OCI-LY1 (cell line): ENCODE results near the gene EDN3.

Experiments used
- H2AFZ ChIP-seq: fragments of 200-600 bp; sonication (generic), shearing (Covaris generic); 2 replicates; pipeline ENCODE4 v1.6.0; 2014; ENCODE audit warnings: antibody characterized with exemption, mild to moderate bottlenecking, low read length
- H3F3A ChIP-seq: fragments of 200-600 bp; sonication (generic), shearing (Covaris generic); 2 replicates; pipeline ENCODE4 v1.6.0; 2014; ENCODE audit warnings: mild to moderate bottlenecking, antibody characterized with exemption, low read length, moderate library complexity; ENCODE audit not compliant: insufficient read depth
- H3K27ac ChIP-seq: fragments of 200-600 bp; sonication (generic); 2 replicates; pipeline ENCODE4 v1.5.1; 2014; ENCODE audit warnings: low read length, mixed run types, mild to moderate bottlenecking, low read depth; ENCODE audit not compliant: poor library complexity, severe bottlenecking
- H3K27me3 ChIP-seq: fragments of 200-600 bp; sonication (generic); 2 replicates; pipeline ENCODE4 v1.6.0; 2014; ENCODE audit warnings: antibody characterized with exemption, mild to moderate bottlenecking, low read length, moderate library complexity; ENCODE audit not compliant: insufficient read depth
- H3K36me3 ChIP-seq: fragments of 200-600 bp; sonication (generic); 2 replicates; pipeline ENCODE4 v1.6.1; 2014; ENCODE audit warnings: mild to moderate bottlenecking, antibody characterized with exemption, low read length, moderate library complexity, mixed read lengths; ENCODE audit not compliant: insufficient read depth
- H3K4me1 ChIP-seq: fragments of 200-600 bp; sonication (generic); 2 replicates; pipeline ENCODE4 v1.5.1; 2014; ENCODE audit warnings: mild to moderate bottlenecking, low read length, moderate library complexity; ENCODE audit not compliant: insufficient read depth, severe bottlenecking
- H3K4me2 ChIP-seq: fragments of 200-600 bp; sonication (generic), shearing (Covaris generic); 2 replicates; pipeline ENCODE4 v1.6.1; 2014; ENCODE audit warnings: low read length
- H3K4me3 ChIP-seq: fragments of 200-600 bp; sonication (generic); 2 replicates; pipeline ENCODE4 v1.5.1; 2014; ENCODE audit warnings: low read length, low read depth, mild to moderate bottlenecking, mixed read lengths; ENCODE audit not compliant: poor library complexity, severe bottlenecking
- H3K79me2 ChIP-seq: fragments of 200-600 bp; shearing (Covaris generic); 2 replicates; pipeline ENCODE4 v1.6.1; 2016; ENCODE audit warnings: mixed run types, low read length, mixed read lengths; ENCODE audit not compliant: insufficient read depth
- H3K9ac ChIP-seq: fragments of 200-600 bp; sonication (generic), shearing (Covaris generic); 2 replicates; pipeline ENCODE4 v1.6.1; 2014; ENCODE audit warnings: mild to moderate bottlenecking, low read length, mixed read lengths
- H3K9me2 ChIP-seq: fragments of 200-600 bp; sonication (generic), shearing (Covaris generic); 2 replicates; pipeline ENCODE4 v1.6.1; 2014; ENCODE audit warnings: low read depth, mild to moderate bottlenecking, low read length, mixed read lengths
- H3K9me3 ChIP-seq: fragments of 200-600 bp; shearing (Covaris generic); 2 replicates; pipeline ENCODE4 v1.6.1; 2014; ENCODE audit warnings: low read length, mixed read lengths
- H4K20me1 ChIP-seq: fragments of 200-600 bp; sonication (generic), shearing (Covaris generic); 2 replicates; pipeline ENCODE4 v1.6.0; 2016; ENCODE audit warnings: mild to moderate bottlenecking, low read length; ENCODE audit not compliant: insufficient read depth
- CTCF ChIP-seq: fragments of 200-600 bp; sonication (generic), shearing (Covaris generic); IDR thresholded peaks from 2 replicates; pipeline ENCODE4 v1.5.1; 2017; ENCODE audit warnings: mild to moderate bottlenecking, antibody characterized with exemption, low read length, moderate library complexity, mixed read lengths
- EZH2 ChIP-seq: fragments of 200-600 bp; sonication (generic), shearing (Covaris generic); IDR thresholded peaks from 2 replicates; pipeline ENCODE4 v1.8.0; 2017; ENCODE audit warnings: borderline replicate concordance, mixed run types, mild to moderate bottlenecking, antibody characterized with exemption, low read length, moderate library complexity, mixed read lengths

Gene EDN3

GRCh38 chr20:59284470-59284869 lies 15.9 kb upstream of the EDN3 start:
- H3K9ac ChIP-seq: no peak overlapping the region
- TF ChIP-seq EZH2 (no peak), CTCF (no peak)
- no peak overlapping the region for H3K4me2 ChIP-seq
- H3K9me3 ChIP-seq: no peaks in the 10 kb centered on the region
- no peaks in the 10 kb centered on the region for H3F3A ChIP-seq
- no peaks in the 10 kb centered on the region for H3K27me3 ChIP-seq
- no peak overlapping the region for H2AFZ ChIP-seq
- no peaks in the 10 kb centered on the region for H3K9me2 ChIP-seq
- H4K20me1 ChIP-seq: no peaks in the 10 kb centered on the region
- H3K79me2 ChIP-seq: no peaks in the 10 kb centered on the region
- no peak overlapping the region for H3K27ac ChIP-seq
- H3K4me3 ChIP-seq: no peak overlapping the region
- H3K36me3 ChIP-seq: no peaks in the 10 kb centered on the region
- H3K4me1 ChIP-seq: no peaks in the 10 kb centered on the region

GRCh38 chr20:59289994-59290393 lies 10.4 kb upstream of the EDN3 start:
- no peak overlapping the region for H3K4me2 ChIP-seq
- TF ChIP-seq EZH2 (no peak), CTCF (no peak)
- no peaks in the 10 kb centered on the region; the same call in 1 of the 2 replicates for H3K27me3 ChIP-seq

GRCh38 chr20:59291740-59292383 lies 8.5 kb upstream of the EDN3 start:
- no peak overlapping the region for H3K4me3 ChIP-seq
- H4K20me1 ChIP-seq: no peaks in the 10 kb centered on the region
- no peaks in the 10 kb centered on the region; the same call in 1 of the 2 replicates for H3K27me3 ChIP-seq
- TF ChIP-seq CTCF (no peak), EZH2 (no peak)
- H3K79me2 ChIP-seq: no peaks in the 10 kb centered on the region
- no peaks in the 10 kb centered on the region for H3K4me1 ChIP-seq
- H3K4me2 ChIP-seq: no peak overlapping the region
- H3K36me3 ChIP-seq: no peaks in the 10 kb centered on the region
- H3K27ac ChIP-seq: no peak overlapping the region
- no peaks in the 10 kb centered on the region for H3F3A ChIP-seq
- H3K9me2 ChIP-seq: no peaks in the 10 kb centered on the region
- H3K9ac ChIP-seq: no peak overlapping the region
- H3K9me3 ChIP-seq: no peaks in the 10 kb centered on the region
- H2AFZ ChIP-seq: no peak overlapping the region

More at GRCh38 chr20:59289994-59290393, 10.4 kb upstream of the EDN3 start:
- no peak overlapping the region for H3K9ac ChIP-seq
- H3K9me3 ChIP-seq: no peaks in the 10 kb centered on the region
- H3K4me1 ChIP-seq: no peaks in the 10 kb centered on the region
- H4K20me1 ChIP-seq: no peaks in the 10 kb centered on the region
- no peak overlapping the region for H2AFZ ChIP-seq
- H3K36me3 ChIP-seq: no peaks in the 10 kb centered on the region
- no peaks in the 10 kb centered on the region for H3K9me2 ChIP-seq
- no peaks in the 10 kb centered on the region for H3K79me2 ChIP-seq
- no peak overlapping the region for H3K27ac ChIP-seq
- H3F3A ChIP-seq: no peaks in the 10 kb centered on the region
- no peak overlapping the region for H3K4me3 ChIP-seq
